HG03571 (cell line): ENCODE results near the gene ELMO2.
A peak's percentile ranks its signal among the peaks of the same experiment; 100 is the strongest.

Experiments used
- ATAC-seq: cut with Tn5 transposase; IDR thresholded peaks from one replicate; pipeline ENCODE4 v1.9.1; 2021; ENCODE audit not compliant: unreplicated experiment

ELMO2 gene

GRCh38 chr20:46368902-46369268 lies 37.5 kb downstream of the ELMO2 start:
- ATAC-seq = no peak

- ATAC-seq = no peak
These were observed 38.2 kb downstream of the ELMO2 start for GRCh38 chr20:46367967-46368901.

- no peak for ATAC-seq
These were observed 39.2 kb downstream of the ELMO2 start for GRCh38 chr20:46367234-46367633.

- no peak for ATAC-seq
These were observed 39.6 kb downstream of the ELMO2 start for GRCh38 chr20:46366826-46367225.

GRCh38 chr20:46365487-46366220 lies 40.8 kb downstream of the ELMO2 start:
- no peak for ATAC-seq

GRCh38 chr20:46364670-46365486 lies 41.5 kb downstream of the ELMO2 start:
- no peak for ATAC-seq

- ATAC-seq = peak; percentile 67
These were observed 42.3 kb downstream of the ELMO2 start for GRCh38 chr20:46363874-46364669.

GRCh38 chr20:46362921-46363867 lies 43.2 kb downstream of the ELMO2 start:
- peak; percentile 7 for ATAC-seq

GRCh38 chr20:46361811-46362210 lies 44.6 kb downstream of the ELMO2 start:
- no peak for ATAC-seq

- no peak for ATAC-seq
These were observed 45.0 kb downstream of the ELMO2 start for GRCh38 chr20:46361381-46361780.

GRCh38 chr20:46359233-46359751 lies 47.1 kb downstream of the ELMO2 start:
- ATAC-seq = peak; percentile 44

- ATAC-seq = no peak
These were observed 47.9 kb downstream of the ELMO2 start for GRCh38 chr20:46358346-46359058.

- ATAC-seq = no peak
These were observed 49.3 kb downstream of the ELMO2 start for GRCh38 chr20:46357030-46357514.

GRCh38 chr20:46356195-46357029 lies 50.0 kb downstream of the ELMO2 start:
- ATAC-seq = no peak

- ATAC-seq = no peak
These were observed 50.6 kb downstream of the ELMO2 start for GRCh38 chr20:46355778-46356177.

GRCh38 chr20:46354920-46355654 lies 51.3 kb downstream of the ELMO2 start:
- no peak for ATAC-seq

- ATAC-seq = no peak
These were observed 52.2 kb downstream of the ELMO2 start for GRCh38 chr20:46354207-46354555.
